Stimulated activated CD8-positive, alpha-beta memory T cell treated with anti-CD3 and anti-CD28 coated beads, Interleukin-12 subunit alpha, Interleukin-12 subunit beta, amount 100 ng/mL, for 4 hours (primary cell): ENCODE results near the gene LINGO1.

ENCODE experiments used
- DNase-seq: peaks from one replicate; pipeline ENCODE4 v3.0.0-alpha.2; 2020; ENCODE audit warnings: low read depth

LINGO1 gene

GRCh38 chr15:77595231-77595630, 37.5 kb downstream of the LINGO1 start:
- no peak for DNase-seq

- no peak for DNase-seq
Observed at GRCh38 chr15:77592758-77593157, 40.0 kb downstream of the LINGO1 start.

DNA sequence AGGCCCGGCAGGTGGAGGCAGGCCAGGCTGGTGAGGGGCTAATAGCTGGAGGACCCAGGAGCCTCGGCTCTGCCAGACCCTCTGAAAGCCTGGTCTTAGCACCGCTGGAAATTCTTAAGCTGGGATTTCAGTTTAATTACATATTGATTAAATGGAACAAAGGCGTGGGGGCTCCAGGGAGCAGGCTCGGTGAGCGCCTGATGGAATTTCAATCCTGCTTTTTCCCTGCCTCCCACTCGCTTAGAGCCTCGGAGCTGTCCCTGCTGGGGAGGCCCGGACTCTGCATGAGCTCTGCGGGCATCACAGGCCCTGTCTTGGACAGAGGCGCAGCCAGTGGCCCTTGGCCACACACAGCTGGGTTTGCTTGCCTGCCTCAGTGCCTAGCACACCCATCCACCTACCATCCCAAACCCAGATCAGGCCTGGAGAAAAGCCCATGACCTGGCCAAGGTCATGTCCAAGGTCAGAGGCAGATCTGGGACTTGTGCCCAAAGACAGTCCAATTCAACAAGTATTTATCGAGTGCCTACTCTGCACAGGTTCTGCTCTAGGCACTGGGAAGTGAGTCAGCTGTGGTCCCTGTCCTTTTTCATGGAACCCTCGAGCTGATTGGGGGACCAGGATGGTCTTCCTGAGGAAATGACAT, 40.6 kb downstream of the LINGO1 start:
- no peak for DNase-seq

GRCh38 chr15:77589839-77590238, 42.9 kb downstream of the LINGO1 start:
- no peak for DNase-seq

- DNase-seq, result no peak
Observed at GRCh38 chr15:77588126-77588525, 44.6 kb downstream of the LINGO1 start.

GRCh38 chr15:77584691-77585090, 48.0 kb downstream of the LINGO1 start:
- no peak for DNase-seq

GRCh38 chr15:77584201-77584600, 48.5 kb downstream of the LINGO1 start:
- no peak for DNase-seq

DNA sequence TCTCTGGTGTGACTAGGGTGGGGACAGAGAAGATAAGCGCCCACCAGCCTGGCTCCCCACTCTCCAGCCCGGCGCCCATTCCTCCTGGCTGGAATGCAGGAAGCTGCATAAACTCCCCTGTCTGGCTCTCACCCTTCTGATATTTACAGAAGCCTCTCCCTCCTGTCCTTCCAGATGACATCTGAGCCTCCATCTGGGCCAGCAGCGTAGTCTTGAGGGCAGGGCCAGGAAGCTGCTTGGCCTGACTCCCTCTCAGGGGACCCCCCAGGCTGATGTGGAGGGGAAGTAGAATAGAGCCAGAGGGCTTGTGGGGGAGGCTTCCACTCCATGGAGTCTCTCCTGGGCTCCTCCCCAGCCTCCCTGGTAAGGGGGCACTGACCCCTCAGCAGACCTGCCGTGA, 49.9 kb downstream of the LINGO1 start:
- DNase-seq, result no peak

GRCh38 chr15:77581896-77582569, 50.7 kb downstream of the LINGO1 start:
- DNase-seq, result no peak

GRCh38 chr15:77580996-77581682, 51.6 kb downstream of the LINGO1 start:
- no peak for DNase-seq

GRCh38 chr15:77579498-77580188, 53.1 kb downstream of the LINGO1 start:
- DNase-seq, result no peak

DNA sequence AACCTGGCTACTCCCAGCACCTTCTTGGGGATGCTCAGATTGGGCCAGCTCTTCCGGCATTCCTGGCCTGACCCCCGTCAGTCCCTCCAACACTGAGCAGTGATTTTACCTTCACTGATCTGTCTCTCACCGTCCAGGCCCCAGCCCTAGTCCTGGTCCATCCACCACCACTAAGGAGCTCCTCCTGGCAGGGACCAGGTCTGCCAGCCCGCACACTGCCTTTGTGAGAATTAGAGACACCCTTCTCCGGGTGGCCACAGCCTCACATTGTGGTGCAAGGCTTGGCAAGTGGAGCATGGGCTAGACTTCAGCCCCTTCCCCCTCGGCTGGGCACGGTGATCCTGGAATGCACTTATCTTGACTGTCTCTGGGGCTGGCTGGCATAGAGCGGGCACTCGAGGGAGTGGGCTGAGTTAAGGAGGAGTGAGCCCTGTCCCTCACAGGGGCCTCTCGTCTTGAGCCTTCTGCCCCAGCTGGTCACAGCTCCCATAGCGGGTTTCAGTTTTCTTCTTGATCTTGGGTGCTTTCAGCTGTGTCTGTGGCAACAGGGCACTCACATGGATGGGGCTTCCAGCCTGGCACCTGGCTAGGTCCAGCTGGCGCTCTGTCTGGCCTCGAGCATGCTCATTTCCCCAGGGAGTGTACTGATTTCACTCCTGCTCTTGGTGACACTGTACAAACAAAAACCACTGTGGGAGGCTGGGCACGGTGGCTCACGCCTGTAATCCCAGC, 53.9 kb downstream of the LINGO1 start:
- no peak for DNase-seq

DNA sequence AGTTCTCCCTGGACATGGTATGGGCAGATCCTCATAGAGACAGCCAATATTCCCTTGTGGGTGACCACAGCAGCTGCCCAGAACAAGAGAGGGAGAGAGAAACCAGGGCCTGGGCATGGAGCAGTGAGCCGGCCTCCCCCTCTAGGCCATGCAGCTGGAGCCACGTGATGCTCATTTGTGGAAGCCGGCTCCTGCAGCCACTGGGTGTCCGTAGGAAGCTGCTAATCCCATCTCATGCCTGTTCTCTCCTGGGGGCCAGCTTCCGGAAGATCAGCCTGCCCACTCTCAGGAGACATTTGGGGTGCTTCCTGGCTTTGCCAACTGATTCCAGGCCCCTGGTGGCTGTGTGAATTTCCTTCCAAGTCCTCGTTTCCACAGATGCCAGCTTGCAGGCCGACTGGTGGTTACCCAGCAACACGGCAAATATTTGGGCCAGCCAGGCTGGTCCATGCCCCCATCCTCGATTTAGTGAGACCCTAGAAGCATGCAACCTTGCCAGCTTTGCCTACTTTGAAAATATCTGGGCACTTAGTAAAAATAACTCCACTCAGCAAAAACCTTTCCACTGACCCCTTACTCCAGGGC, 55.3 kb downstream of the LINGO1 start:
- no peak for DNase-seq

- no peak for DNase-seq
Observed at GRCh38 chr15:77576538-77576937, 56.2 kb downstream of the LINGO1 start.

GRCh38 chr15:77575203-77575934, 57.3 kb downstream of the LINGO1 start:
- DNase-seq, result no peak

- DNase-seq, result no peak
Observed at GRCh38 chr15:77574521-77575202, 58.0 kb downstream of the LINGO1 start.

- DNase-seq, result no peak
Observed at GRCh38 chr15:77573802-77574201, 58.9 kb downstream of the LINGO1 start.

GRCh38 chr15:77572186-77572585, 60.5 kb downstream of the LINGO1 start:
- DNase-seq, result no peak

DNA sequence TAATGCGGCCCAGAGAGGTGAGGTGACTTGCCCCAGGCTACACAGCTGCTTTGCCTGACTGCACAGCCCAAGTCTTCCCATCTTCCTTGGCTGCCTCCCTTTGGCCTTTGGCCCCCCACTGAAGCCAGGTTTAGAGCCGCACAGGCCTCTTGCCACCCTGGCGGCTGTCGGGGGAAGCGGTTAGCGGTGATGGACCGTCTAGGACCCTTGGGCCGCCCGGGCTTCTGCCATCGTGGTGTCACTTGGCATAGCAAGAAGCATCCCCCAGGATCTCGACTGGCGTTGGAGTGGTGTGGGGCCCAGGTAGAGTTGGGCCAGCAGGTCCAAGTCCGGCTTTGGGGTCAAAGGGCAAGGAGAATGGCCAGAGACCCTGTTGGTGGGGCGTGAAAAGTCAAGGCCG, 61.0 kb downstream of the LINGO1 start:
- no peak for DNase-seq

- DNase-seq, result no peak
Observed at GRCh38 chr15:77571181-77571580, 61.5 kb downstream of the LINGO1 start.
